RWPE2 (cell line): Measurements from ENCODE around the gene STPG3.
A peak's percentile ranks its signal among the peaks of the same experiment; 100 is the strongest.

Source experiments
- ATAC-seq: fragments of 200-7000 bp; cut with Tn5 transposase; 3 replicates; pipeline ENCODE4 v1.9.1; 2021; ENCODE audit warnings: low read depth
- DNase-seq: peaks from one replicate; pipeline ENCODE4 v3.0.0-alpha.2; 2020; ENCODE audit warnings: low spot score
- H3K27ac ChIP-seq: fragments of 450-650 bp; 2 replicates; pipeline ENCODE4 v1.5.1; 2017; ENCODE audit warnings: mild to moderate bottlenecking; ENCODE audit not compliant: poor library complexity, severe bottlenecking
- H3K27me3 ChIP-seq: fragments of 250-450 bp; sonication (Bioruptor Pico); 2 replicates; pipeline ENCODE4 v1.5.1; 2021; ENCODE audit warnings: mild to moderate bottlenecking, moderate library complexity; ENCODE audit not compliant: insufficient read depth, poor library complexity, severe bottlenecking
- H3K36me3 ChIP-seq: fragments of 250-450 bp; sonication (Bioruptor Pico); 2 replicates; pipeline ENCODE4 v1.5.1; 2020; ENCODE audit warnings: low read depth, mild to moderate bottlenecking, moderate library complexity
- H3K4me1 ChIP-seq: fragments of 250-450 bp; sonication (Bioruptor Pico); 2 replicates; pipeline ENCODE4 v1.5.1; 2021; ENCODE audit warnings: mild to moderate bottlenecking, moderate library complexity; ENCODE audit not compliant: insufficient read depth, poor library complexity, severe bottlenecking
- H3K4me3 ChIP-seq: fragments of 250-450 bp; sonication (Bioruptor Pico); 2 replicates; pipeline ENCODE4 v1.5.1; 2021; ENCODE audit warnings: mild to moderate bottlenecking, moderate library complexity; ENCODE audit not compliant: severe bottlenecking
- H3K9me3 ChIP-seq: fragments of 250-450 bp; sonication (Bioruptor Pico); 2 replicates; pipeline ENCODE4 v1.5.1; 2021; ENCODE audit warnings: mild to moderate bottlenecking, moderate library complexity; ENCODE audit not compliant: severe bottlenecking
- TF ChIP-seq, protein P1 (sequence below): fragments of 450-650 bp; IDR thresholded peaks from one replicate; pipeline ENCODE4 v1.5.1; 2017; ENCODE audit warnings: mild to moderate bottlenecking, moderate library complexity; ENCODE audit not compliant: poor library complexity, severe bottlenecking

Gene STPG3

GRCh38 chr9:137251194-137251461, at the start of gene STPG3:
Gene STPG3 (plus strand): TSS chr9:137251286. CDS start chr9:137251287, 1 bp downstream.
- no peak for ATAC-seq
- DNase-seq = no peak
- Histone ChIP-seq H3K27ac (no peak within 1 kb of the TSS), H3K36me3 (peaks cover 2% of the 10 kb centered on the region), H3K9me3 (no peaks in the 10 kb centered on the region), H3K4me3 (no peak within 1 kb of the TSS), H3K4me1 (peaks cover 3% of the 10 kb centered on the region), H3K27me3 (no peaks in the 10 kb centered on the region)
- TF ChIP-seq, protein P1, sequence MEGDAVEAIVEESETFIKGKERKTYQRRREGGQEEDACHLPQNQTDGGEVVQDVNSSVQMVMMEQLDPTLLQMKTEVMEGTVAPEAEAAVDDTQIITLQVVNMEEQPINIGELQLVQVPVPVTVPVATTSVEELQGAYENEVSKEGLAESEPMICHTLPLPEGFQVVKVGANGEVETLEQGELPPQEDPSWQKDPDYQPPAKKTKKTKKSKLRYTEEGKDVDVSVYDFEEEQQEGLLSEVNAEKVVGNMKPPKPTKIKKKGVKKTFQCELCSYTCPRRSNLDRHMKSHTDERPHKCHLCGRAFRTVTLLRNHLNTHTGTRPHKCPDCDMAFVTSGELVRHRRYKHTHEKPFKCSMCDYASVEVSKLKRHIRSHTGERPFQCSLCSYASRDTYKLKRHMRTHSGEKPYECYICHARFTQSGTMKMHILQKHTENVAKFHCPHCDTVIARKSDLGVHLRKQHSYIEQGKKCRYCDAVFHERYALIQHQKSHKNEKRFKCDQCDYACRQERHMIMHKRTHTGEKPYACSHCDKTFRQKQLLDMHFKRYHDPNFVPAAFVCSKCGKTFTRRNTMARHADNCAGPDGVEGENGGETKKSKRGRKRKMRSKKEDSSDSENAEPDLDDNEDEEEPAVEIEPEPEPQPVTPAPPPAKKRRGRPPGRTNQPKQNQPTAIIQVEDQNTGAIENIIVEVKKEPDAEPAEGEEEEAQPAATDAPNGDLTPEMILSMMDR = no peak

DNA sequence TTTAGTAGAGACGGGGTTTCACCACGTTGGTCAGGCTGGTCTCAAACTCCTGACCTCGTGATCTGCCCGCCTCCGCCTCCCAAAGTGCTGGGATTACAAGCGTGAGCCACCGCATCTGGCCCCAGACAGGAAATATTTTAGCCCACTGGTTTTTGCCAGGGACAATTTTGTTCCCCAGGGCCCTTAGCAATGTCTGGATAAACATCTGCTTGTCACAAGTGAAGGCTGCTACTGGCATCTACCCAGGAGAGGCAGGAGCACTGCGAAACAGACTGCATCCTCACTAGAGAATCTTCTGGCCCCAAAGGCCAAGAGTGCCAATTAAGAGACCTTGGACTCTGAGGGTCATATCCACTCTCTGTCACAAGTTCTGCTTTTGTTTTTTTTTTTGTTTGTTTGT, 48.1 kb upstream of the STPG3 start:
- Histone ChIP-seq H3K4me3 (no peak overlapping the region), H3K27ac (no peak overlapping the region), H3K4me1 (peaks cover 17% of the 10 kb centered on the region), H3K9me3 (no peaks in the 10 kb centered on the region), H3K27me3 (no peaks in the 10 kb centered on the region), H3K36me3 (peaks cover 8% of the 10 kb centered on the region; the same call in 1 of the 2 replicates)
- ATAC-seq = no peak
- TF ChIP-seq, protein P1 = no peak
- DNase-seq = no peak

DNA sequence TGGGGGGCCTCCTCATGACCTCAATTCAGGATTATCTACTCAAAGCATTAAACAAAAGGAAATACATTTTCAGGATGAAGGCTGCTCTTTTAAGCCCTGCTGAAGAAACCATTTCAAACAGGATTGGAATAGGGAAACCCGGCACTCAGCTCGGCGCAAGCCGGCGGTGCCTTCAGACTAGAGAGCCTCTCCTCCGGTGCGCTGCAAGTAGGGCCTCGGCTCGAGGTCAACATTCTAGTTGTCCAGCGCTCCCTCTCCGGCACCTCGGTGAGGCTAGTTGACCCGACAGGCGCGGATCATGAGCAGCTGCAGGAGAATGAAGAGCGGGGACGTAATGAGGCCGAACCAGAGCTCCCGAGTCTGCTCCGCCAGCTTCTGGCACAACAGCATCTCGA, 46.4 kb upstream of the STPG3 start:
- no peak for DNase-seq
- Histone ChIP-seq H3K4me1 (peaks cover 11% of the 10 kb centered on the region), H3K27ac (peak overlapping the region; percentile 41), H3K36me3 (peaks cover 11% of the 10 kb centered on the region; the same call in 1 of the 2 replicates), H3K4me3 (peak overlapping the region; percentile 91), H3K9me3 (no peaks in the 10 kb centered on the region), H3K27me3 (no peaks in the 10 kb centered on the region)
- TF ChIP-seq, protein P1 = no peak
- ATAC-seq = no peak

DNA sequence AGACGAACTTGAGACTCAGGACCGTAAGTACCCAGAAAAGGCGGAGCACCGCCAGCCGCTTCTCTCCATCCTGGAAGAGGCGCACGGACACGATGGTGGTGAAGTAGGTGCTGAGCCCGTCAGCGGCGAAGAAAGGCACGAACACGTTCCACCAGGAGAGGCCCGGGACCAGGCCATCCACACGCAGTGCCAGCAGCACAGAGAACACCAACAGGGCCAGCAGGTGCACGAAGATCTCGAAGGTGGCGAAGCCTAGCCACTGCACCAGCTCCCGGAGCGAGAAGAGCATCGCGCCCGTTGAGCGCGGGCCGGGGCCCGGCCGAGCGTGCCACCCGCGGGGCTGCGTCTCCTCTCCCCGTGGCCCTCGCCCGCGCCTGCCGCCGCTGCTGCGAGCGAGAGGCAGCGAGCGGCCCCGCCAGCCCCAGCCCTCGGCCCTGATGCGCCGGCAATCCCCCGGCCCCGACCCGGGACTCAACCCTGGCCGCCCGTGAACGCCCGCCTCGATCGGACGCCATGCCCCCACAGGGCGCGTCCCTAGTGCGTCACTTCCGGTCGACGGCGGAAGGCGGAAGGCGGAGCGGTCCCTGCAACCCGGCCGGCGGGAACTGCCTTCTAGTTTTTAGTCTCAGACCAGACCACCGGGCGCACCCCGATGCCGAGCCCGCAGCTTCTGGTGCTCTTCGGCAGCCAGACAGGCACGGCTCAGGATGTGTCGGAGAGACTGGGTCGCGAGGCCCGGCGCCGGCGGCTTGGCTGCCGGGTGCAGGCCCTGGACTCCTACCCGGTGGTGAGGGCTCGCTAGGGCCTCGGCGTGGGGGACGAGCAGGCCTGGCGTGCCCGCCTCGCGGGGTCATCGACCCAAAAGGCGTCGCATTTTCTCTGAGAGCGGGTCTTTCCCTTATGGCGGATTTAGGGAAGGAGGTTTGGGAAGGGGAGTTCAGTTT, 45.7 kb upstream of the STPG3 start, which contains the start of the genes NDOR1 and TMEM203:
Gene NDOR1 (plus strand): TSS at position 575 of the 944 bp plus-strand sequence. CDS start 78 bp downstream, at position 653.
Gene TMEM203 (minus strand): TSS at position 523 of the 944 bp plus-strand sequence. CDS start 234 bp downstream, at position 289.
- peak; percentile 36 for ATAC-seq
- Histone ChIP-seq H3K9me3 (no peaks in the 10 kb centered on the region), H3K27me3 (no peaks in the 10 kb centered on the region), H3K4me1 (peaks cover 11% of the 10 kb centered on the region), H3K4me3 (peak within 1 kb of the TSS; percentile 91), H3K27ac (peak within 1 kb of the TSS; percentile 41), H3K36me3 (peaks cover 13% of the 10 kb centered on the region; the same call in 1 of the 2 replicates)
- DNase-seq = peak; percentile 91
- TF ChIP-seq, protein P1 = no peak

- H3K27ac ChIP-seq = no peak overlapping the region
- ATAC-seq (no peak), DNase-seq (no peak)
- peaks cover 15% of the 10 kb centered on the region; the same call in 1 of the 2 replicates for H3K36me3 ChIP-seq
- H3K9me3 ChIP-seq = no peaks in the 10 kb centered on the region
- H3K27me3 ChIP-seq = no peaks in the 10 kb centered on the region
- peaks cover 11% of the 10 kb centered on the region for H3K4me1 ChIP-seq
- H3K4me3 ChIP-seq = peak overlapping the region; percentile 91
- TF ChIP-seq, protein P1 = no peak
These were observed 44.5 kb upstream of the STPG3 start for GRCh38 chr9:137206602-137207001.
